ENCODE data around the gene TRIM67.

DNA sequence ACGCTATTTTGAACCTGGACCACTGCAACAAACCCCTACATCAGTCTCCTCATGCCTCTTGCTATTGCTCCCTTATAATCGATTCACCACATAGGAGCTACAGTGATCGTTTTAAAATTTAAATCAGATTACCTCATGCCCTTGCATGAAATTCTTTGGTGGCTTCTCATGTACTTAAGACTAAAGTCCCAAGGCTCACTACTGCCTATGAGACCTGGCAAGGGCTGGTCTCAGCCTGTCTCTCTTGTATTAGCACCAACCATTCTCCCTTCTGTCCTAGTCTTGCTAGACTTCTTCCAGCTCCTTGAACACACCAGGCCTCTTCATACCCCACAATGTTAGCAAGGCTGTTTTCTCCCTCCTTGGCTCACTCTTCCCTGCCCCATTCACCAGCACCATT lies 72.6 kb downstream of the TRIM67 start:
- TF ChIP-seq, protein P1, sequence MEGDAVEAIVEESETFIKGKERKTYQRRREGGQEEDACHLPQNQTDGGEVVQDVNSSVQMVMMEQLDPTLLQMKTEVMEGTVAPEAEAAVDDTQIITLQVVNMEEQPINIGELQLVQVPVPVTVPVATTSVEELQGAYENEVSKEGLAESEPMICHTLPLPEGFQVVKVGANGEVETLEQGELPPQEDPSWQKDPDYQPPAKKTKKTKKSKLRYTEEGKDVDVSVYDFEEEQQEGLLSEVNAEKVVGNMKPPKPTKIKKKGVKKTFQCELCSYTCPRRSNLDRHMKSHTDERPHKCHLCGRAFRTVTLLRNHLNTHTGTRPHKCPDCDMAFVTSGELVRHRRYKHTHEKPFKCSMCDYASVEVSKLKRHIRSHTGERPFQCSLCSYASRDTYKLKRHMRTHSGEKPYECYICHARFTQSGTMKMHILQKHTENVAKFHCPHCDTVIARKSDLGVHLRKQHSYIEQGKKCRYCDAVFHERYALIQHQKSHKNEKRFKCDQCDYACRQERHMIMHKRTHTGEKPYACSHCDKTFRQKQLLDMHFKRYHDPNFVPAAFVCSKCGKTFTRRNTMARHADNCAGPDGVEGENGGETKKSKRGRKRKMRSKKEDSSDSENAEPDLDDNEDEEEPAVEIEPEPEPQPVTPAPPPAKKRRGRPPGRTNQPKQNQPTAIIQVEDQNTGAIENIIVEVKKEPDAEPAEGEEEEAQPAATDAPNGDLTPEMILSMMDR (IDR thresholded peaks at IDR 0.05) = no peak
- TF ChIP-seq POLR2A (IDR thresholded peaks at IDR 0.05) = no peak
